K562 (cell line): ENCODE results near the gene SDSL. TPM values are rescaled to one million over a fixed set of nuclear protein-coding genes. Genes with fewer than 3 reads are reported as not detected.

Experiments used
- BCL6 ChIP-seq: fragments of 250-450 bp; sonication (Bioruptor Pico); IDR thresholded peaks from 2 replicates; pipeline ENCODE4 v1.4.0; 2020
- HSF4 ChIP-seq: fragments of 250-450 bp; sonication (Bioruptor Pico); IDR thresholded peaks from 2 replicates; pipeline ENCODE4 v2.1.2; 2022; ENCODE audit warnings: mild to moderate bottlenecking, moderate library complexity, borderline replicate concordance
- L3MBTL2 ChIP-seq: fragments of 450-650 bp; IDR thresholded peaks from 2 replicates; pipeline ENCODE4 v1.6.1; 2016; ENCODE audit warnings: mild to moderate bottlenecking, moderate library complexity
- MAFF ChIP-seq: IDR thresholded peaks from 2 replicates; pipeline ENCODE4 v1.6.1; 2012; ENCODE audit warnings: low read length, improper control_type of control experiment
- MAFG ChIP-seq: fragments of 450-650 bp; conservative IDR thresholded peaks from 2 replicates; pipeline ENCODE4 v1.6.1; 2016; ENCODE audit warnings: missing genetic modification characterization, missing compliant biosample characterization
- MECOM ChIP-seq: fragments of 250-450 bp; sonication (Bioruptor Pico); IDR thresholded peaks from 2 replicates; pipeline ENCODE4 v1.8.0; 2022; ENCODE audit warnings: inconsistent platforms
- NR2F6 ChIP-seq: fragments of 450-650 bp; formaldehyde crosslinking; IDR thresholded peaks from 2 replicates; pipeline ENCODE4 v1.4.0; 2020; ENCODE audit warnings: mild to moderate bottlenecking
- PHF21A ChIP-seq: fragments of 450-650 bp; IDR thresholded peaks from 2 replicates; pipeline ENCODE4 v1.6.1; 2017; ENCODE audit warnings: low read depth, borderline replicate concordance
- PML ChIP-seq: IDR thresholded peaks from 2 replicates; pipeline ENCODE4 v1.6.1; 2012; ENCODE audit warnings: low read length, inconsistent platforms
- PPARD ChIP-seq: fragments of 250-450 bp; sonication (Bioruptor Pico); IDR thresholded peaks from 2 replicates; pipeline ENCODE4 v1.8.0; 2022; ENCODE audit warnings: inconsistent platforms, mild to moderate bottlenecking, moderate library complexity
- SMAD1 ChIP-seq: fragments of 150-350 bp; IDR thresholded peaks from 2 replicates; pipeline ENCODE4 v1.6.1; 2014; ENCODE audit warnings: low read length, low read depth; ENCODE audit not compliant: partially characterized antibody
- SRSF1 ChIP-seq: fragments of 200-400 bp; formaldehyde crosslinking; IDR thresholded peaks from 2 replicates; pipeline ENCODE4 v1.6.1; 2017; ENCODE audit warnings: mild to moderate bottlenecking, low read depth, low read length, moderate library complexity
- SRSF7 ChIP-seq: fragments of 200-400 bp; formaldehyde crosslinking; optimal IDR thresholded peaks from 2 replicates; pipeline ENCODE3; 2017; ENCODE audit warnings: mild to moderate bottlenecking, low read depth, low read length
- TBL1XR1 ChIP-seq, 2 experiments: IDR thresholded peaks; 2 replicates each; pipeline ENCODE4 v1.6.1; 2012; ENCODE audit warnings: improper control_type of control experiment in 2 of 2, low read length in 2 of 2, mild to moderate bottlenecking in 1 of 2
- ZFPM2 ChIP-seq: fragments of 250-450 bp; sonication (Bioruptor Pico); IDR thresholded peaks from 2 replicates; pipeline ENCODE4 v1.5.1; 2022; ENCODE audit warnings: mild to moderate bottlenecking
- ZNF175 ChIP-seq: fragments of 200-800 bp; sonication (Bioruptor generic); IDR thresholded peaks from 2 replicates; pipeline ENCODE4 v1.6.1; 2016; ENCODE audit warnings: low read depth, mild to moderate bottlenecking, missing genetic modification characterization, missing compliant biosample characterization
- ZNF23 ChIP-seq: fragments of 250-450 bp; sonication (Bioruptor Pico); IDR thresholded peaks from 2 replicates; pipeline ENCODE4 v1.4.0; 2020; ENCODE audit warnings: mild to moderate bottlenecking
- ZNF274 ChIP-seq: IDR thresholded peaks from 2 replicates; pipeline ENCODE4 v1.6.1; 2011; ENCODE audit warnings: low read depth, mild to moderate bottlenecking, low read length, moderate library complexity, borderline replicate concordance
- ZNF507 ChIP-seq: conservative IDR thresholded peaks from 2 replicates; pipeline ENCODE4 v1.6.1; 2017; ENCODE audit warnings: missing genetic modification characterization, missing compliant biosample characterization
- polyA plus RNA-seq, 8 experiments: library from polyadenylated mRNA; depleted of rRNA in 4 of 8; stranded (reverse) in 5 of 8; unstranded in 3 of 8; fragments of >200 nt; fragmentation: Nextera tagmentation in 2 of 8; fragmentation: Illumina TruSeq in 1 of 8; extraction: Ambion mirVana in 2 of 8; extraction: Trizol in 1 of 8; gene quantifications; 2 replicates each; pipeline versions ENCODE4 v1.2.1 to v1.2.3, GENCODE V29; 2011 to 2014; ENCODE audit warnings: inconsistent platforms in 1 of 8, missing spikeins in 1 of 8
- total RNA-seq, 7 experiments: library from RNA; depleted of rRNA in 6 of 7; stranded (reverse); fragments of >200 nt in 6 of 7; fragmentation: Illumina TruSeq in 2 of 7; extraction: Trizol in 2 of 7; gene quantifications; 2 replicates each; pipeline versions ENCODE4 v1.2.1 to v1.2.3, GENCODE V29; 2011 to 2021; ENCODE audit warnings: low replicate concordance in 1 of 7
- TF ChIP-seq, protein P1 (sequence below): fragments of 250-450 bp; sonication (Bioruptor Pico); IDR thresholded peaks from 2 replicates; pipeline ENCODE4 v1.4.0; 2020; ENCODE audit warnings: mild to moderate bottlenecking
- TF ChIP-seq, protein P2 (sequence below): fragments of 200-800 bp; sonication (Bioruptor generic); IDR thresholded peaks from 2 replicates; pipeline ENCODE4 v1.6.1; 2017; ENCODE audit warnings: missing genetic modification characterization, missing compliant biosample characterization
- TF ChIP-seq, protein P3 (sequence below): IDR thresholded peaks from 2 replicates; pipeline ENCODE4 v1.6.1; 2012; ENCODE audit warnings: low read depth, low read length, improper control_type of control experiment, borderline replicate concordance
- TF ChIP-seq, protein P4 (sequence below): fragments of 450-650 bp; formaldehyde crosslinking; IDR thresholded peaks from 2 replicates; pipeline ENCODE4 v1.4.0; 2020; ENCODE audit warnings: mild to moderate bottlenecking, mixed read lengths

The SDSL gene
- total and polyA plus RNA-seq, 9 of the 15 experiments (the other 6 are each of a cell fraction or from before 2014, with no cell fraction given) = 0.31 to 11.0 (median 7.4) TPM

DNA sequence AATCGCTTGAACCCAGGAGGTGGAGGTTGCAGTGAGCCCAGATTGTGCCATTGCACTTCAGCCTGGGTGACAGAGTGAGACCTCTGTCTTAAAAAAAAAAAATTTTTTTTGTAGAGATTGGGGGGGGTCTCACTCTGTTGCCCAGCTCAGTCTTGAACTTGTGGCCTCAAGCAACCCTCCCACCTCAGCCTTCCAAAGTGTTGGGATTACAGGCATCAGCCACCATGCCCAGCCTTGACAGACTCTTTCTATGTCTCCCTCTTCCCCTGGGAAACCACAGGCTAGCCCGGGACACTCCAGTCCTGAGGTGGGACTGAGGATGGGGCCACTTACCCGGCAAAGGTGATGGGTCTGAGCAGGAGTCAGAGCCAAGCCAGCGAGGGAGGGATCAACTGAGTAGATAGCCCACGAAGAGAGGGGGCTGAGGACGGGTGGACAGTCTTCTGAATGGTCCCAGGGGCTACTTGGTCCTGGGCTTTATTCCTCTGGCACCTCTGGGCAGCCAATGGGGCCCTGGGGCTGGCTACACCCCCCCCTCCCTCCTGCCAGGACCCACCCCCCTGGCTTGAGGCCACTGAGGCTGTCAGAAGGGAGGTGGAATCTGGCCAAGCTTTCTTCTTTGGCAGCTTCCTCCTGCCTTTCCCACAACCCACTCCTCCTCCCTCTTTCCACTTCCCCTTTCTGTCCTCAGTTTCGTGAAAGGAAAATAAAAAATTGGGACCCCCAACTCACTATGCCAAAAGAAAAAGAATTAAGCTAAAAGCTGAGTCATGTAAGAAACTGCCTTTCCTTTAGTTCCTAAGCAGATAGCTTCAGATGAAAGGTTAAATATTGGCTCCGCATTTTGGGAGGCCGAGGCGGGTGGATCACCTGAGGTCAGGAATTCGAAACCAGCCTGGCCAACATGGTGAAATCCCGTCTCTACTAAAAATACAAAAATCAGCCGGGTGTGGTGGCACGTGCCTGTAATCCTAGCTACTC lies 18.5 kb upstream of the SDSL start, which contains the start of gene SDS (continued):
- TF ChIP-seq, protein P1, sequence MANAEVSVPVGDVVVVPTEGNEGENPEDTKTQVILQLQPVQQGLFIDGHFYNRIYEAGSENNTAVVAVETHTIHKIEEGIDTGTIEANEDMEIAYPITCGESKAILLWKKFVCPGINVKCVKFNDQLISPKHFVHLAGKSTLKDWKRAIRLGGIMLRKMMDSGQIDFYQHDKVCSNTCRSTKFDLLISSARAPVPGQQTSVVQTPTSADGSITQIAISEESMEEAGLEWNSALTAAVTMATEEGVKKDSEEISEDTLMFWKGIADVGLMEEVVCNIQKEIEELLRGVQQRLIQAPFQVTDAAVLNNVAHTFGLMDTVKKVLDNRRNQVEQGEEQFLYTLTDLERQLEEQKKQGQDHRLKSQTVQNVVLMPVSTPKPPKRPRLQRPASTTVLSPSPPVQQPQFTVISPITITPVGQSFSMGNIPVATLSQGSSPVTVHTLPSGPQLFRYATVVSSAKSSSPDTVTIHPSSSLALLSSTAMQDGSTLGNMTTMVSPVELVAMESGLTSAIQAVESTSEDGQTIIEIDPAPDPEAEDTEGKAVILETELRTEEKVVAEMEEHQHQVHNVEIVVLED (CRISPR knock-in tag) = no peak
- TF ChIP-seq HSF4 (CRISPR knock-in tag) = no peak
- no peak for TF ChIP-seq SMAD1
- TF ChIP-seq ZNF507 (tag) = no peak
- TF ChIP-seq ZNF23 (CRISPR knock-in tag) = no peak
- TF ChIP-seq MAFG = peak; percentile 84
- TF ChIP-seq, protein P2, sequence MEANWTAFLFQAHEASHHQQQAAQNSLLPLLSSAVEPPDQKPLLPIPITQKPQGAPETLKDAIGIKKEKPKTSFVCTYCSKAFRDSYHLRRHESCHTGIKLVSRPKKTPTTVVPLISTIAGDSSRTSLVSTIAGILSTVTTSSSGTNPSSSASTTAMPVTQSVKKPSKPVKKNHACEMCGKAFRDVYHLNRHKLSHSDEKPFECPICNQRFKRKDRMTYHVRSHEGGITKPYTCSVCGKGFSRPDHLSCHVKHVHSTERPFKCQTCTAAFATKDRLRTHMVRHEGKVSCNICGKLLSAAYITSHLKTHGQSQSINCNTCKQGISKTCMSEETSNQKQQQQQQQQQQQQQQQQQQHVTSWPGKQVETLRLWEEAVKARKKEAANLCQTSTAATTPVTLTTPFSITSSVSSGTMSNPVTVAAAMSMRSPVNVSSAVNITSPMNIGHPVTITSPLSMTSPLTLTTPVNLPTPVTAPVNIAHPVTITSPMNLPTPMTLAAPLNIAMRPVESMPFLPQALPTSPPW (CRISPR knock-in tag) = peak; percentile 88
- TF ChIP-seq PHF21A = 0 out of 2 replicates have a peak, but pooled peaks have one; percentile 29
- TF ChIP-seq PML = no peak
- no peak for TF ChIP-seq TBL1XR1 (IDR thresholded peaks at IDR 0.05; ENCODE audit: low read length in 2 of 2)
- TF ChIP-seq, protein P3, sequence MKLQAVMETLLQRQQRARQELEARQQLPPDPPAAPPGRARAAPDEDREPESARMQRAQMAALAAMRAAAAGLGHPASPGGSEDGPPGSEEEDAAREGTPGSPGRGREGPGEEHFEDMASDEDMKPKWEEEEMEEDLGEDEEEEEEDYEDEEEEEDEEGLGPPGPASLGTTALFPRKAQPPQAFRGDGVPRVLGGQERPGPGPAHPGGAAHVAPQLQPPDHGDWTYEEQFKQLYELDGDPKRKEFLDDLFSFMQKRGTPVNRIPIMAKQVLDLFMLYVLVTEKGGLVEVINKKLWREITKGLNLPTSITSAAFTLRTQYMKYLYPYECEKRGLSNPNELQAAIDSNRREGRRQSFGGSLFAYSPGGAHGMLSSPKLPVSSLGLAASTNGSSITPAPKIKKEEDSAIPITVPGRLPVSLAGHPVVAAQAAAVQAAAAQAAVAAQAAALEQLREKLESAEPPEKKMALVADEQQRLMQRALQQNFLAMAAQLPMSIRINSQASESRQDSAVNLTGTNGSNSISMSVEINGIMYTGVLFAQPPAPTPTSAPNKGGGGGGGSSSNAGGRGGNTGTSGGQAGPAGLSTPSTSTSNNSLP = no peak
- TF ChIP-seq BCL6 (CRISPR knock-in tag) = no peak
- TF ChIP-seq ZNF274 = no peak
- peak; percentile 27; the same call in 1 of the 2 replicates for TF ChIP-seq L3MBTL2
- TF ChIP-seq MECOM (CRISPR knock-in tag) = no peak
- TF ChIP-seq NR2F6 (CRISPR knock-in tag) = no peak
- no peak for TF ChIP-seq ZFPM2
- TF ChIP-seq SRSF7 = no peak
- no peak for TF ChIP-seq SRSF1
- peak; percentile 41; the same call in 1 of the 2 replicates for TF ChIP-seq MAFF
- TF ChIP-seq, protein P4, sequence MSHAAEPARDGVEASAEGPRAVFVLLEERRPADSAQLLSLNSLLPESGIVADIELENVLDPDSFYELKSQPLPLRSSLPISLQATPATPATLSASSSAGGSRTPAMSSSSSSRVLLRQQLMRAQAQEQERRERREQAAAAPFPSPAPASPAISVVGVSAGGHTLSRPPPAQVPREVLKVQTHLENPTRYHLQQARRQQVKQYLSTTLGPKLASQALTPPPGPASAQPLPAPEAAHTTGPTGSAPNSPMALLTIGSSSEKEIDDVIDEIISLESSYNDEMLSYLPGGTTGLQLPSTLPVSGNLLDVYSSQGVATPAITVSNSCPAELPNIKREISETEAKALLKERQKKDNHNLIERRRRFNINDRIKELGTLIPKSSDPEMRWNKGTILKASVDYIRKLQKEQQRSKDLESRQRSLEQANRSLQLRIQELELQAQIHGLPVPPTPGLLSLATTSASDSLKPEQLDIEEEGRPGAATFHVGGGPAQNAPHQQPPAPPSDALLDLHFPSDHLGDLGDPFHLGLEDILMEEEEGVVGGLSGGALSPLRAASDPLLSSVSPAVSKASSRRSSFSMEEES (CRISPR knock-in tag) = no peak
- no peak for TF ChIP-seq ZNF175
- no peak for TF ChIP-seq PPARD (CRISPR knock-in tag)
